Measurements from ENCODE around the gene DBNDD1.
"Not testable (repeated sequence)": the region's sequence is repeated elsewhere in the genome, so short reads cannot be mapped to it uniquely, and the experiment has no call there.

The DBNDD1 gene

DNA sequence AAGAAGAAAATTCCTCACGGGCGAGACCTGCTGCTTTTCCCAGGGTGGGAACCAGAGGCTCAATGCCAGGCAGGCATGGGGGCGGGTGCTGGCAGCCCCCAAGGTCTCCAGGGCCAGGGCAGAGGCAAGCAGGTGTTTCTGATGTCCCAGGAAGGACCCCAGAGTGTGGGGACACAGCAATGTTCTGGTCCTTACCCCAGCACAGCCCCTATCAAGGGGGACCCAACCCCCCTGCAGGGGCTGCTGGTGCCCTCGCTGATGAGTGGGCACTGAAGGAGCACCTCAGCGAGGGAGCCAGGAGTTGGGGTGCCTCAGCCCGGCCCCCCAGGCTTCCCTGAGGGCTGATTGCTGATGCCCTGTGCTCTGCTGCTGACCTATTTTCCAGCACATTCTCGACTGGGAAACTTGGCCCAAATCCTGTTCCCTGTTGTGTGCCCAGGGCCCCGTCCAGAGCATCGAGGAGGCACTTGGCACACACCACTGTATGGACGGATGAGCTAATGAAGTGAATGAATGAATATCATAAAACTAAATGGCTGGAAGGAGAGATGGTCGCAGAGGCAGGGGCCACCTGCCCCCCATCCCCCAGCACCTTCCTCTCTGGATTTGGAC lies 2.8 kb downstream of the DBNDD1 start:
- no peak for DNase-seq (ENCODE audit: low read depth)
- no peak overlapping the region for H3K4me3 ChIP-seq (ENCODE audit: low read depth, low read length)

DNA sequence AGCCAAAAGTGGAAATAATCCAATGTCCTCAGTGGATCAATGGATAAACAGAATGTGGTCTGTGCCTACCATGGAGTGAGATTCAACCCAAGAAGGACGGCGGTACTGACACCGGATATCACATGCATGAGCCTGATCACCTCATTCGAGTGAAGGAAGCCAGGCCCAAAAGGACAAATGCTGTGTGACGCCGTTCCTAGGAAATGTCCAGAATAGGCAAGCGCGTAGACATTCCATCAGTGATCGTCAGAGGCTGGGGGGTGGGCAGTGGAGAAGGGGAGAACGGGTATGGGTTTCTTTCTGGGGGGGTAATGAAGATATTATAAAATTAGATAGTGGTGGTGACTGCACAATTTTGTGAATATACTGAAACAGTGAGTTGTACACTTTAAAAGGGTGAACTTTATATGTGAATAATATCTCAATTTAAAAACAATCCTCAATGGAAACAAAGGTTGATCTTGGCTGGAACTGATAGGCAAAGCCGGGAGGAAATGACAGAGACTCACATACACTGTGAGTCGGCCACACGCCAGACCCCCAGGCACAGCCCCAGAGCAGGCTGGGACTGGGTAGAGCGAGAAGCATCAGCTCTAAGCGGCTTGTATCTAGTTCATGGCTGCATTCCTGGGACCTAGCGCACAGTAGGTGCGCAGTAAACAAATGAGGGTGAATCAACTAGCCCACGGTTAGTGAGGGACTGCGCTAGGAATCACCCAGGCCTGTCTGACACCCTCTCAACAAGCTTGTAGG lies 3.5 kb downstream of the DBNDD1 start:
- DNase-seq (ENCODE audit: low read depth) = no peak
- H3K4me3 ChIP-seq (ENCODE audit: low read depth, low read length) = no peak overlapping the region

DNA sequence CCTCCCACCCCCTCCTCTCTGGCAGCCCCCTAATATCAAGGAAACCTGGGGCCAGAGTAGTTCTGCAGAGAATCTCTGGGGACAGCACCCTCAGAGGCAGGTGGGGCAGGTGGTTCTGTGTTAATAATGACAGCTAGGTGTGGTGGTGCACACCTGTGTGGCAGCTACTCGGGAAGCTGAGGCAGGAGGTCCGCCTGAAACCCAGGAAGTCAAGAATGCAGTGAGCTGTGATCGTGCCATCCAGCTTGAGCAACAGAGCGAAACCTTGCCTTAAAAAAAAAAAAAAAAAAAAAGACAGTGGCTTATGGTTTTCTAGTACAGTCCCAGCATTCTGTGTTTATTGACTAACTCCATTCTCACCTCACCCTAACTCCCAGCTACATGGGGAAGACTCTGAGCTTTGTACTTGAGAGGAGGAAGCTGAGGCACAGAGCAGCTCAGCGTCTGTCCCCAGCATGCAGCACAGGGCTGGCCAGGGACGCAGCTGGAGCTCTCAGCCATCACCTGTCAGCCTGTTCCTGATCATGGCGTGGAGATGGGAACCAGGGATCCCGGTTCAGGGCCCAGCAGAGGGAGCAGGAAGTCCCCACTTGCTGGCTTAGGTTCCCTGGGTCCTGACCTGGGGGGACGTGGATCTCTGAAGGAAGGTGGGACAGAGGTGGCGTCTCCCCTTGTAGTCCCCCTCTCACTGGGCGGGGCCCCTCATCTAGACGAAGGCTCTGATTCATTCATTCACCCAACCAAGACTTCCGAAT lies 6.1 kb downstream of the DBNDD1 start:
- DNase-seq (ENCODE audit: low read depth) = no peak
- no peak overlapping the region for H3K4me3 ChIP-seq (ENCODE audit: low read depth, low read length)

DNA sequence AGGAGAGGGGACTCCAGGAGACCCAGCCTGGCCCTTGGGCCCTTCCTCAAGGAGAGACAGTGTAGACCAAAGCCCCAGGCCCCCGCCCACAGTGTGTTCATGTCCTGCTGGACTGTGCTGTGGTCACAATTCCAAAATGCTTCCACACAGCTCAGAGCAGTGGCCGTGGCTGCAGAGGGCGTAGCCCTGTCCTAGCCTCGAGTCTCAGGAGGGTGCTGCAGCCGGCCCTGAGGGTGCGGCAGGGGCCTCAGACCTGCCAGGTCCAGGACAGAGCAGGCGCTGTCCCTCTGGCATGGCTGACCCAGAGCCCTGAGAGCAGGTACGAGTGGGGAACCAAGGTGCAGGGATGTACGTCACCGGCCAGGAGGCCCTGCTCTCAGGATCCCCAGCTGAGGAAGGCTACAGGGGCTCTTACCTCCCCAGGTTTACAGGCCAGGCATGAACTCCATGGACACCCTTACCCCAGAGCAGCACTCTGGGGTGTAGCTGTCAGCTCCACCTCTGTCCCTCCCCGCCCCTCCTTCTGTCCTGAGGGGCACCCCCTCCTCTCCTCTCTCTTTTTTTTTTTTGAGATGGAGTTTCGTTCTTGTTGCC lies 7.3 kb downstream of the DBNDD1 start:
- no peak for DNase-seq (ENCODE audit: low read depth)
- no peak overlapping the region for H3K4me3 ChIP-seq (ENCODE audit: low read depth, low read length)

DNA sequence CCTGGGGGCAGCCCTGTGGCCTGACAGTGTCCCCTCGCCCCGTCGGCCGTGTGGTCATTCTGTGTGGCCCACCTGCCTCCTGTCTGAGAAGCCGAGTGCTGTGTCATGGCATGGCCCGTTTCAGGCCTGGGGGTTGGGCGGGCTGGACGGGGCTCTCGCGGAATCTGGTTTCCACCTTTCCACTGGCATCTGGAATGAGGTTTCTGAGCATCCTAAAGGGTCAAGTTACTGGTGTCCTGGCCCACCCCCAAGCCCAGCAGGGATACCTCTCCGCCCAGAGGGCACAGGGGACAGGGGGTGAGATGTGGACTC lies 7.8 kb downstream of the DBNDD1 start:
- no peak overlapping the region for H3K4me3 ChIP-seq (ENCODE audit: low read depth, low read length)
- DNase-seq (ENCODE audit: low read depth) = no peak

DNA sequence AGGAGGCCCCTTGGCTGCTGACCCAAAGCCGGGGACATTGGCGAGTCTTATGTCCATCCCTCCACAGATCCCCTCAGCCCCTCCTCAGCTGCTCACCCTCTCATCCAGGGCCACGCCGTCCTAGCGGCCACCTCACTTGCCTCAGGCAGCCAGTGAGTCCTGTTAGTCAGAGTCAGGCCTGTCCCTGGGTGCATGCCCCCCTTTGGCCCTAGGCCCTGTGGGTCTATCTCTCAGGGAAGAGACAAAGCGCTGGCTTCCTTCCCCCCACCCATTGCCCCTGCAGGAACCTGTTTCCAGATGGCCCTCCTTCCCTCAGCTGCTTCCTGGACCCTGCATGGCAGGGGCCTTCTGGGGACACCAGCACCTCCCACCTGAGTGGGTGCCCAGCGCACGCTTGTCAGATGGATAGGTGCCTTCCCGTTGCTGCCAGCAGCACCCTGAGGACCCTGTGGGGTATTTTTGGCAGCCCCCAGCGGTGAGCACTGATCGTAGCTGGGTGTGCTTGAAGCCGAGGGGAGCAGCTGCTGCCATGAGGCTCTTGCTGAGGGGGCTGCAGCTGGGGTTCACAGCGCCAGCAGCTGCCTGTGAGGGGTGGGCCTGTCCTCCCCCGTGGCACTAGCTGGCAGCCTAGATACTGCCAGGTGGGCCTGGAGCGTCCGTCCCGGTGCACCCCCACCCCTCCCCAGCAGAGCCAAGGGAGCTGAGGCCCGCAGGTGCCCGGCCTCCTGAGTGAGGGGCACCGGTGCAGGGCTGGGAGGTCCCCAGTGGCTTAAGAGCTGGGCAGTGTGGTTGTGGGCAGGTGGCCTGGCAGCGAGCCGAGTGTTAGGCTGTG lies 8.4 kb downstream of the DBNDD1 start:
- H3K4me3 ChIP-seq (ENCODE audit: low read depth, low read length) = no peak overlapping the region
- DNase-seq (ENCODE audit: low read depth) = no peak

DNA sequence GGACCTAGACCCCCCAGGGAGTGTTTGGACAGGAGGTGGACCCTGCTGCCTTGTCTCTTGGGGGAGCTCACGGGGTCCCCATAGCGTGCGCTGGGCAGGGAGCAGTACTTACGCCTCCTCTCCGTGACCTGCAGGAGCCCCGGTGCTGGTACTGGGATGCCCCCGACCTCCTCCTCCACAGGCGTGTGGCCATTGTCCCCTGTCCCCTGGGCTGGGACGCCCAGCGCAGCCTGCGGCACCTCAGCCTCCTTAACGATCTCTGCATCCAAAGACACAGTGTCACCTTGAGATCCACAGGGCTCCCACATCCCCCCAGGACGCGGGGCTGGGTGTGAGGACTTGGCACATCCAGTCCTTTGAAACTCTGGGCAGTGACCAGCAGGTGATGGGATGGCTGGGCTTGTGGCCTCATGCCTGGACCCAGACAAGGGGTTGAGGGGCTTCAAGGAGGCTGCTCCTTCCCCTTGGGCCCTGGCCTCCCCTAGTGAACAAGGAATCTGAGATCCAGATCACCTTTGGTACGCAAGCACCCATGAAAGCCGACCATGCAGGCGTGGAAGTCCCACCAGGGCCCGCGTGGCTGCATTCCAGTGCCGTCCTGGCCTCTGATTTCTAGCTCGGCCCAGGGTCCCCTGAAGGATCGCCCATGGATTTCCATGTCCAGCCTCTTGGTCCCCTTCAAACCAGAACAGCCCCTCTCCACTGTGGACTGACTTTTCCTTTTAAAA lies 9.9 kb downstream of the DBNDD1 start:
- no peak overlapping the region for H3K4me3 ChIP-seq (ENCODE audit: low read depth, low read length)

DNA sequence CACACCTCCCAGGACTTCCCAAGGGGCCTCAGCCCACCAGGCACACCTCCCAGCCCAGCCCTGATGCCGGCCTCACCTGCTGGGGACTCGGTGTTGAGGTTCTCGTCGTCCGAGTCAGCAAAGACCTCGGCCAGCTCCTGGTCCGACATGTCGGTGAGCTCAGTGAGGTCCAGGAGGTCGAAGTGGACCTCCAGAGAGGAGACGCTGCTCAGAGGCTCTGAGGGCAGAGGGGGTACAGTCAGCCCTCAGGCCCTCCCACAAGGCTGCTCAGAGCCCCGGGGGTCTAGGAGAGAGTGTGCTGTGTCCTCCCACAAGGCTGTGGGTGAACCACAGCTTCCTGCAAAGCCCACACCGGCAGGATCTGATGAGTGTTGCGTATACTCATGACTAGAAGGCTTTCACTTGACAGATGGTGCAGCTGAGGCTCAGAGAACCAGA lies 10.5 kb downstream of the DBNDD1 start:
- no peak for DNase-seq (ENCODE audit: low read depth)
- no peak overlapping the region for H3K4me3 ChIP-seq (ENCODE audit: low read depth, low read length)

More for the DNA sequence above, 9.9 kb downstream of the DBNDD1 start:
- no peak for DNase-seq (ENCODE audit: low read depth)

DNA sequence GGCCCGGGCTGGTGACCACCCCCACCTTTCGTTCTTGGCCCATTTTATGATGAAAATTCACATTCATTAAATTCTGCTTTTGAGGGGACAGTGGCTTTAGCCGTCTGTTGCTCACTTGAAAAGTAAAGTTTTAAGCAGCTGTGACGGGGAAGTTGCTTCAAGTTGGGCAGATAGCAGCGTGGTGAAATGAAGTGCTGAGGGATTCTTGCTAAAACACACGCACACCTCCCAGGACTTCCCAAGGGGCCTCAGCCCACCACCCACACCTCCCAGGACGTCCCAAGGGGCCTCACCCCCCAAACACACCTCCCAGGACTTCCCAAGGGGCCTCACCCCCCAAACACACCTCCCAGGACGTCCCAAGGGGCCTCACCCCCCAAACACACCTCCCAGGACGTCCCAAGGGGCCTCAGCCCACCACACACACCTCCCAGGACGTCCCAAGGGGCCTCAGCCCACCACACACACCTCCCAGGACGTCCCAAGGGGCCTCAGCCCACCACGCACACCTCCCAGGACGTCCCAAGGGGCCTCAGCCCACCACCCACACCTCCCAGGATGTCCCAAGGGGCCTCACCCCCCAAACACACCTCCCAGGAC lies 11.5 kb downstream of the DBNDD1 start:
- H3K4me3 ChIP-seq (ENCODE audit: low read depth, low read length); DNase-seq (ENCODE audit: low read depth): not testable (repeated sequence)

DNA sequence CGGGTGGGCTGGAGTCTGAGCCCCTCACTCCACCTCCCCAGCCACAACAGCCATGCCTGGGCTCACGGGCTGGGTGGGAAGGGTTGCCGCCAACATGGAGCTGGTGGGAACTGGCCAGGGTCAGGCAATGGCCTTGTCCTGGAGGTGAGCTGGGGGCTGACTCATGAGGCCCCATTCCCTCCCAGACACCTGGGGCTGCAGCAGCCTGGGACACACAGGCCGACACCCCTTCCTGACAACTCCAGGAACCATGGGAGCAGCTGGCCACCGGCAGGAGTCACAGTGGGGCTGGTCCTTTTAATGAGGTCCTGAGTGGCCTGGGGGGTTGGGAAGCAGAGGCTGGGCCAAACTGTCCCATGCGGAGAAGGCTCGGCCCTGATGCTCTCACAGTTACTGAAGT lies 12.2 kb downstream of the DBNDD1 start:
- DNase-seq (ENCODE audit: low read depth) = no peak
- no peak overlapping the region for H3K4me3 ChIP-seq (ENCODE audit: low read depth, low read length)

DNA sequence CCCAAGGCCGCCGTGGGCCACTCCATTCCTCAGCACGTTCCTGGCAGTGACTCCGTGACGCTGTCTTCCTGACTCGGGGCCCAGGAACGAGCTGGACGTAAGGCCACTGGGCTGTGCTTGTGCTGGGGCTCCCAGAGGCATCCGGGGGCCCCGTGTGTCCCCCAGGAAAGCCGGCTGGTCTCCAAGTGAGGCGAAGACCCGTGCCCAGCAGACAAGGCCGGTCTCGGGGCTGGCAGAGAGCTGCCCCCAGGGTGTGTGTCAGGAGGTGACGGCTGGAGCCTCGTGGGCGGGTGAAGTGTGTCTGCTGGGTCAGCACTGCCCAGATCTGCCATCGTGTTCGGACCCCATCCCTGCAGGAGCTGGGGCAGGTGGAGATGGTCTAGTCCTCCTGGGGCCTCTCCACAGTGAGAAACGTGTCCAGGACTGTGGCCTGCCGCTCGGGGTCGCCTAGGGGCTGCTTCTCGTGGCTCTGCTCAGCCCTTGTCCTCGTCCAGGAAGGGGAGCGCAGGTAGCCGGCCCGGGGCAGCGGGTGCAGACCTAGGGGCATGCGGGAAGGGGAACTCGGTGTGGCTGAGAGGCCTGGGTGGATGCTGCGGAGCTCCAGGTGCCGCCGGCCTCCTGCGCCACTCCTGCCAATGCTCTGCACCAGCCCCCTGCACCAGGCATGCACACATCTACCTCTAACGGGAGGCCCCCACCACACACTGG lies 13.1 kb downstream of the DBNDD1 start:
- no peak for DNase-seq (ENCODE audit: low read depth)
- H3K4me3 ChIP-seq (ENCODE audit: low read depth, low read length) = no peak overlapping the region

DNA sequence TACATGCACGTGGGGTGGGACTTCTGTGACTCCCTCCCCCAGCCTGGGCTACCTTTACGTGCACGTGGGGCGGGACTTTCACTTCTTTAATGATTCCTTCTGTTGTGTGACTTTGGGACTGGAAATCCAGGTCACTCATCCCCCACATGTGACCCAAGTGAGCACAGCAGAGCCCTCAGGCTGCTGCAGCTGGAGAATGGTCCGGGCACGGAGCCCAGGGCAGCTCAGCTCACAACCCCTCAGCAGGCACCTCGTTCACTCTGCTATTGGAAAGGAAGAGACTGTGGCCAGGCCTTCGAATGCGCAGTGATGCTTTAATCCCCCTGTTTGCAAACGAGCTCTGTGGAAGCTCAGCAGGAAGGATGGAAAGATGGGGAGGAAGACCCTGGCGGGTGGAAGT lies 14.7 kb downstream of the DBNDD1 start:
- H3K4me3 ChIP-seq (ENCODE audit: low read depth, low read length) = no peak overlapping the region
- DNase-seq (ENCODE audit: low read depth) = no peak

DNA sequence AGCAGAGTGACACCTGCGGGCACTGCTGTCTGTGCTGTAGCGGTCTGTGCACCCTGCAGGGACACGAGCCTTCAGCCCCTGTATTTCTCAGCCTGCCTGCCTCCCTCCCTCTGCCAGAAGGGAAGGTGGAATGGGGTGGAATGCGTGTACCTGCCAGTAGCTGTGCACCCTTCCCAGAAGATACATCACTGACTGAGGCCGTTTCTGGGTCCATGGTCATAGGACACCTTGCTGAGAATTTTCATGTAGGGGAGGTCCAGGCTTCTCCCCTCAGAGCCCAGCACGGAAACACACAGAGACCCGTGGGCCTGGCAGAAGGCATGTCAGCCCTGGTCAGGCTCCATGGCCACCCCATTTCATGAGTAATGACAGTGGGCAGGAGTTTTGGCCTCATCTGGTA lies 16.5 kb downstream of the DBNDD1 start:
- DNase-seq (ENCODE audit: low read depth) = no peak
- no peak overlapping the region for H3K4me3 ChIP-seq (ENCODE audit: low read depth, low read length)

DNA sequence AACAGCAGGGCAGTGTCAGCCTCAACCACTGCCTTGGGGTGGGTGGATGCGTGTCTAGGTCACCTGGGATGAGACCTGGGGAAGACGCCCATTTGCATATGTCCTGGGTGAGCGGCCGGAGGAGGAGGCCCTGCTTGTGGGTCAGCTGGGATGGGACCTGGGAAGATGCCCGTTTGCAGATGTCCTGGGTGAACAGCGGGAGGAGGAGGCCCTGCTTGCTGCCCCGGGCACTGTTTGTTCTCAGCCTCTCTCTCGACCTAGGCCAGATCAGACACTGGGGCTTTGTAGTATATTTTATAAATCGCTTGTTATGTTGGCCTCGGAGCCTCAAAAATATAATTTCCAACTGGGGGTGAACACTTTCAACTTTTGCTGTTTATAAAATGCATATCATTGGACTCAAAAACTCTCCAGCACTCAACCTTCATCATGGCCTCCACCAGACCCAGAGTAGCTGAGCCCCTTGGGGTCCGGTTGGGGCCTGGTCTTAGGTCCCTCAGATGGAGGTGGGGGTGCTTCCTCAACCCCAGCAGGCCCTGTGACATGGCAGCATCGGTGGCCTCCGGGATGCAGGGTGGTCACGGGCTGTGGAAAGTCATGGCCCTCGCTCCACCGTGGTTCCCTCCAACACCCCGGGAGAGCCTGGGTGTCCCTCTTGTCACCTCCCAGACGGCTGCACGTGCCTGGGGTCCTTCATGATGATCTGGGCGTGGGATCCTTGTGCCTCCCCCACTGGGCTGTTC lies 17.3 kb downstream of the DBNDD1 start:
- no peak for DNase-seq (ENCODE audit: low read depth)

DNA sequence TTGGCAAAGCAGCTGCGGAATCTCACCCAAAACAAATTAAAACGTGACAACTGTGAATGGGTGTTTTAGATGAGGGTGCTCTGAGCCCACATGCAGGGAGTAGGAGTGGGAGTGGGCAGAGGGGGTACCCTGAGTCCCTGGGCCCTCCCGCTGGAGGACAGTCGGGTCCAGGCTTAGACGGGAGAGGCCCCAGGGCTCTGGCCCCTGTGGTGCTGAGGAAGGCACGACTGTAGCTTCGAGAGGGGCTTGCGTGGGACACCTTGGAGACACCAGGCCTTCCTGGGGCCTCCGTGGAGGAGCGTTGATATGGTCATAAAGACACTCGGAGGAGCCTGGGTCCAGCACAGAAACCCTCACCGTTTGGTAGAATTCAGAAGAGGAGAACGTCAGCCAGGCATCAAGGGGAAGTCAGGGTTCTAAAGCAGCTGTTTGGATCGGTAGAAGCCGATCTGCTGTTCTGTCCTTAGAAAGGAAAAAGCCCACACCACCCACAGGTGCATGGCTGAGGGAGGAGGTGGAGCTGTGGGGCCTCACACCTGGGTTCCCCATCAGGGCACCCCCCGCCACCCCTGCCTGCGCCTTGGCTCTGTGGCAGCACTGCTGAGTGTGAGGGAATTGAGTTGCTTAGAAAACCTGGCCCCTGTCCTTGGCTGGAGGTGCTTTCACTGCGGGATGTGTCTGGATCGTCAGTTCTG lies 18.4 kb downstream of the DBNDD1 start:
- no peak for DNase-seq (ENCODE audit: low read depth)
- H3K4me3 ChIP-seq (ENCODE audit: low read depth, low read length) = no peak overlapping the region

More for the DNA sequence above, 17.3 kb downstream of the DBNDD1 start:
- H3K4me3 ChIP-seq (ENCODE audit: low read depth, low read length) = no peak overlapping the region

DNA sequence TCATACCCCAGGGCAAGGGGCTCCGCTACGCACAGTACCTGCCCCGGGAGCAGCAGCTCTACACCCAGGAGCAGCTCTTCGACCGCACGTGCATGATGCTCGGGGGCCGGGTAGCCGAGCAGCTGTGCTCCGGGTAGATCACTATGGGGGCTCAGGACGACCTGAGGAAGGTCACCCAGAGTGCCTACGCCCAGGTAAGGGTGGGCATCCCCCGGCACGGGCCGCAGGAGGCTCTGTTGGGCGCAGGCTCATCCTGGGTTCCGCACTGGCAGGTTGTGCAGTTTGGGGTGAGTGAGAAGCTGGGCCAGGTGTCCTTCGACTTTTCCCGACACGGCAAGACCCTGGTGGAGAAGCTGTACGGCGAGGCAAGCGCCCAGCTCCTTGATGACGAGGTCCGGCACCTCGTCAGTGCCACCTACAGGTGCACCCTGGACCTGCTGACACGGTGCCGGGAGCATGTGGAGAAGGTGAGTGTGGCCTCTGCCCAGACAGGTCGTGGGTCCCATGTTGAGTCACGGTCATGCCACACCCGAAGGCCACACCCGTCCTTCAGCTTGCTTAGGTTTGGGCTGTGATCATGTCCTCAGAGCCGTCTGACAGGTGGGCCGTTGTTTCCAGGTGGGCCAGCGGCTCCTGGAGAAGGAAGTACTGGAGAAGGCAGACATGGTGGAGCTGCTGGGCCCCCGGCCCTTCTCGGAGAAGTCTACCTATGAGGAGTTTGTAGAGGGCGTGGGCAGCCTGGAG lies 19.3 kb downstream of the DBNDD1 start:
- no peak for DNase-seq (ENCODE audit: low read depth)
- no peak overlapping the region for H3K4me3 ChIP-seq (ENCODE audit: low read depth, low read length)

Data from skeletal muscle cell (primary cell).